Upper lobe of left lung (tissue), 4 donors: ENCODE results near the gene HOXC5.

Source experiments
- EP300 ChIP-seq, 4 donors: sonication (generic); formaldehyde crosslinking; IDR thresholded peaks; one replicate each; pipeline ENCODE4 v1.5.1; 2017; ENCODE audit warnings: antibody characterized with exemption in 4 of 4, control low read depth in 2 of 4
- TF ChIP-seq, protein P1 (sequence below), 6 experiments: fragments of 450-650 bp in 4 of 6; fragments of 200-600 bp in 2 of 6; sonication (generic) in 2 of 6; IDR thresholded peaks; one replicate each; pipeline ENCODE4 v1.5.1; 2016 to 2019; ENCODE audit warnings: antibody characterized with exemption in 6 of 6

DNA sequence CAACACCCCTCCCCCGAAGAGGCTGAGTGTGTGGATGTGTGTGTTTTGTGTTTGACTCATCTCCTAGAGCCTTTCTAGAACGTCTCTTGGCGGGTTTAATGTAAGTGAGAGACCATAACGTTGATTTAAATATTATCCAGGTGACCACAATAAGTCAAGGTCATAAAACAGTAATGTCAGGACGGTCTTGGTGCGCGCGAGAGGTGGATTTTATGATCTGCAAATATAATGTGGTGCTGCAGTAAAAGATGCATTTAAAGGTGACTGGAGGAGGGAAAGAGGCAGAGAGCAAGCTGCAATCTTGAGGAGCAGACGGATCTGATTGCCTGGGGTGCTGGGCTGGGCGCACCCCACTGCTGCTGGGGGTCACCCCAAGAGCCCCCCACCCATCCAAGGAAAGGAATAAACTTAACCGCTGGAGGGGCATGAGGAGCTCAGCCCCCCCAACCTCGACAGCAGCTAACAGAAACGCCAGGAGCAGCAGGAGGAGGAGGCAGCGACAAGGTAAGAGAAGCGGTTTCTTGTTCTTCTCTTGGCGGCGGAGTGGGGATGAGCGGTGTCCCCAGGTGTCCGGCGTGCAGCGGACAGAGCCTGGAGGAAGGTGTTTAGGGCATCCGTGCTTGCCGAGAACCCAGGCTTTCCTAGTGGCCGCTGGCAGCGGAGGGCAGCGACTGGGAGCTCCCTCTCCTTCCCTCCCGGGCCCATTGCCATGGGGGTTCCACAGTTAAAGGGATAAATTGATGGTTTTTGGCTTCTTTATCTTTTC, 42.4 kb upstream of the HOXC5 start:
- TF ChIP-seq, protein P1, sequence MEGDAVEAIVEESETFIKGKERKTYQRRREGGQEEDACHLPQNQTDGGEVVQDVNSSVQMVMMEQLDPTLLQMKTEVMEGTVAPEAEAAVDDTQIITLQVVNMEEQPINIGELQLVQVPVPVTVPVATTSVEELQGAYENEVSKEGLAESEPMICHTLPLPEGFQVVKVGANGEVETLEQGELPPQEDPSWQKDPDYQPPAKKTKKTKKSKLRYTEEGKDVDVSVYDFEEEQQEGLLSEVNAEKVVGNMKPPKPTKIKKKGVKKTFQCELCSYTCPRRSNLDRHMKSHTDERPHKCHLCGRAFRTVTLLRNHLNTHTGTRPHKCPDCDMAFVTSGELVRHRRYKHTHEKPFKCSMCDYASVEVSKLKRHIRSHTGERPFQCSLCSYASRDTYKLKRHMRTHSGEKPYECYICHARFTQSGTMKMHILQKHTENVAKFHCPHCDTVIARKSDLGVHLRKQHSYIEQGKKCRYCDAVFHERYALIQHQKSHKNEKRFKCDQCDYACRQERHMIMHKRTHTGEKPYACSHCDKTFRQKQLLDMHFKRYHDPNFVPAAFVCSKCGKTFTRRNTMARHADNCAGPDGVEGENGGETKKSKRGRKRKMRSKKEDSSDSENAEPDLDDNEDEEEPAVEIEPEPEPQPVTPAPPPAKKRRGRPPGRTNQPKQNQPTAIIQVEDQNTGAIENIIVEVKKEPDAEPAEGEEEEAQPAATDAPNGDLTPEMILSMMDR (IDR thresholded peaks at IDR 0.05) = no peak
- TF ChIP-seq EP300 (IDR thresholded peaks at IDR 0.05) = no peak
